Immature natural killer cell (primary cell): Measurements from ENCODE around the gene GALNT15. TPM values are rescaled to one million over a fixed set of nuclear protein-coding genes. Genes with fewer than 3 reads are reported as not detected.
A peak's percentile ranks its signal among the peaks of the same experiment; 100 is the strongest.

Experiments
- DNase-seq, 3 donors: peaks; one replicate each; pipeline ENCODE4 v3.0.0; 2022; ENCODE audit warnings: mixed read lengths in 1 of 3
- H3K27ac Mint-ChIP-seq, 6 donors: one replicate each; pipeline ENCODE4 v1.8.0; 2020; ENCODE audit warnings: mixed read lengths in 6 of 6, mild to moderate bottlenecking in 5 of 6, inconsistent platforms in 4 of 6, moderate library complexity in 3 of 6
- H3K27me3 Mint-ChIP-seq, 3 donors: one replicate each; pipeline ENCODE4 v1.8.0; 2020 to 2021; ENCODE audit warnings: low read depth in 3 of 3, mild to moderate bottlenecking in 3 of 3, mixed read lengths in 3 of 3, moderate library complexity in 3 of 3, inconsistent platforms in 1 of 3
- H3K36me3 Mint-ChIP-seq, 3 donors: one replicate each; pipeline ENCODE4 v1.8.0; 2020; ENCODE audit warnings: mixed read lengths in 3 of 3, inconsistent platforms in 2 of 3, mild to moderate bottlenecking in 2 of 3
- H3K4me1 Mint-ChIP-seq, 2 donors: one replicate each; pipeline ENCODE4 v1.8.0; 2020; ENCODE audit warnings: inconsistent platforms in 2 of 2, mild to moderate bottlenecking in 2 of 2, mixed read lengths in 2 of 2, moderate library complexity in 1 of 2
- H3K4me3 Mint-ChIP-seq, 5 donors: one replicate each; pipeline ENCODE4 v1.8.0; 2020; ENCODE audit warnings: mild to moderate bottlenecking in 5 of 5, mixed read lengths in 5 of 5, inconsistent platforms in 3 of 5, moderate library complexity in 3 of 5
- H3K9me3 Mint-ChIP-seq, 6 donors: one replicate each; pipeline ENCODE4 v1.8.0; 2020; ENCODE audit warnings: mild to moderate bottlenecking in 6 of 6, mixed read lengths in 6 of 6, inconsistent platforms in 4 of 6, moderate library complexity in 3 of 6
- polyA plus RNA-seq, 3 donors: library from polyadenylated mRNA; unstranded; fragments of 300-500 nt; fragmentation: Illumina TruSeq; gene quantifications; one replicate each; pipeline ENCODE4 v1.2.3, GENCODE V29; 2021

The GALNT15 gene
- polyA plus RNA-seq, 3 donors from 2014 or later = not detected

GRCh38 chr3:16174976-16175901 lies 759 bp downstream of the GALNT15 start:
- H3K4me1 Mint-ChIP-seq = peaks cover 0 to 5% of the 10 kb centered on the region in 2 donors
- H3K36me3 Mint-ChIP-seq = no peaks in the 10 kb centered on the region
- DNase-seq = no peak
- H3K27me3 Mint-ChIP-seq = peaks cover 0 to 7% (median 0%) of the 10 kb centered on the region in 3 donors
- no peak overlapping the region for H3K27ac Mint-ChIP-seq
- no peaks in the 10 kb centered on the region for H3K9me3 Mint-ChIP-seq
- no peak overlapping the region for H3K4me3 Mint-ChIP-seq

- Mint-ChIP-seq H3K27me3 (peaks cover 0 to 7% (median 0%) of the 10 kb centered on the region in 3 donors), H3K4me3 (no peak overlapping the region), H3K27ac (no peak overlapping the region)
Observed at GRCh38 chr3:16176391-16177030, 2.0 kb downstream of the GALNT15 start.

GRCh38 chr3:16177382-16177781 lies 2.9 kb downstream of the GALNT15 start:
- peaks cover 0 to 7% (median 0%) of the 10 kb centered on the region in 3 donors for H3K27me3 Mint-ChIP-seq
- H3K36me3 Mint-ChIP-seq = no peaks in the 10 kb centered on the region
- peaks cover 0 to 5% of the 10 kb centered on the region in 2 donors for H3K4me1 Mint-ChIP-seq
- H3K9me3 Mint-ChIP-seq = no peaks in the 10 kb centered on the region
- DNase-seq = no peak
- no peak overlapping the region for H3K4me3 Mint-ChIP-seq
- H3K27ac Mint-ChIP-seq = no peak overlapping the region

More at GRCh38 chr3:16176391-16177030, 2.0 kb downstream of the GALNT15 start:
- H3K4me1 Mint-ChIP-seq = peaks cover 0 to 5% of the 10 kb centered on the region in 2 donors
- no peaks in the 10 kb centered on the region for H3K9me3 Mint-ChIP-seq
- no peak for DNase-seq
- H3K36me3 Mint-ChIP-seq = no peaks in the 10 kb centered on the region

GRCh38 chr3:16177962-16178627 lies 3.6 kb downstream of the GALNT15 start:
- Mint-ChIP-seq H3K4me3 (peak overlapping the region in 2 of 5 donors; percentile 25 to 37), H3K36me3 (no peaks in the 10 kb centered on the region), H3K9me3 (no peaks in the 10 kb centered on the region), H3K27ac (no peak overlapping the region), H3K27me3 (peaks cover 0 to 7% (median 0%) of the 10 kb centered on the region in 3 donors), H3K4me1 (peaks cover 0 to 5% of the 10 kb centered on the region in 2 donors)
- DNase-seq = peak; percentile 21 to 43 (median 28)

GRCh38 chr3:16178628-16178988 lies 4.1 kb downstream of the GALNT15 start:
- no peak for DNase-seq
- Mint-ChIP-seq H3K9me3 (no peaks in the 10 kb centered on the region), H3K4me3 (peak overlapping the region in 2 of 5 donors; percentile 12 to 37), H3K36me3 (no peaks in the 10 kb centered on the region), H3K4me1 (peaks cover 0 to 5% of the 10 kb centered on the region in 2 donors), H3K27ac (no peak overlapping the region), H3K27me3 (peaks cover 0 to 7% (median 0%) of the 10 kb centered on the region in 3 donors)

- Mint-ChIP-seq H3K36me3 (no peaks in the 10 kb centered on the region), H3K4me3 (no peak overlapping the region), H3K27me3 (peaks cover 0 to 7% (median 0%) of the 10 kb centered on the region in 3 donors), H3K27ac (no peak overlapping the region), H3K9me3 (no peaks in the 10 kb centered on the region), H3K4me1 (peaks cover 0 to 5% of the 10 kb centered on the region in 2 donors)
- no peak for DNase-seq
Observed at GRCh38 chr3:16179261-16179660, 4.8 kb downstream of the GALNT15 start.

- Mint-ChIP-seq H3K36me3 (no peaks in the 10 kb centered on the region), H3K4me1 (peaks cover 0 to 5% of the 10 kb centered on the region in 2 donors), H3K27me3 (peaks cover 0 to 7% (median 0%) of the 10 kb centered on the region in 3 donors), H3K27ac (no peak overlapping the region), H3K4me3 (no peak overlapping the region), H3K9me3 (no peaks in the 10 kb centered on the region)
- no peak for DNase-seq
Observed at GRCh38 chr3:16179771-16180736, 5.6 kb downstream of the GALNT15 start.

GRCh38 chr3:16180737-16181134 lies 6.3 kb downstream of the GALNT15 start:
- no peak for DNase-seq
- Mint-ChIP-seq H3K4me3 (no peak overlapping the region), H3K36me3 (no peaks in the 10 kb centered on the region), H3K27ac (no peak overlapping the region), H3K9me3 (no peaks in the 10 kb centered on the region), H3K27me3 (peaks cover 0 to 7% (median 0%) of the 10 kb centered on the region in 3 donors), H3K4me1 (peaks cover 0 to 5% of the 10 kb centered on the region in 2 donors)

GRCh38 chr3:16181361-16181760 lies 6.9 kb downstream of the GALNT15 start:
- H3K9me3 Mint-ChIP-seq = no peaks in the 10 kb centered on the region
- H3K27ac Mint-ChIP-seq = no peak overlapping the region
- peaks cover 0 to 7% (median 0%) of the 10 kb centered on the region in 3 donors for H3K27me3 Mint-ChIP-seq
- no peaks in the 10 kb centered on the region for H3K36me3 Mint-ChIP-seq
- H3K4me1 Mint-ChIP-seq = peaks cover 4 to 6% of the 10 kb centered on the region in 2 donors
- no peak overlapping the region for H3K4me3 Mint-ChIP-seq
- DNase-seq = no peak

GRCh38 chr3:16182183-16182582 lies 7.7 kb downstream of the GALNT15 start:
- Mint-ChIP-seq H3K27me3 (peaks cover 0 to 7% (median under 1%) of the 10 kb centered on the region in 3 donors), H3K9me3 (no peaks in the 10 kb centered on the region), H3K27ac (no peak overlapping the region), H3K4me3 (no peak overlapping the region), H3K4me1 (peaks cover 9 to 10% of the 10 kb centered on the region in 2 donors), H3K36me3 (no peaks in the 10 kb centered on the region)
- DNase-seq = no peak

- Mint-ChIP-seq H3K4me1 (peaks cover 9 to 12% of the 10 kb centered on the region in 2 donors), H3K9me3 (no peaks in the 10 kb centered on the region), H3K27me3 (peaks cover 0 to 9% (median 2%) of the 10 kb centered on the region in 3 donors), H3K36me3 (no peaks in the 10 kb centered on the region), H3K4me3 (no peak overlapping the region), H3K27ac (no peak overlapping the region)
- no peak for DNase-seq
Observed at GRCh38 chr3:16182612-16183011, 8.1 kb downstream of the GALNT15 start.

GRCh38 chr3:16183082-16183481 lies 8.6 kb downstream of the GALNT15 start:
- Mint-ChIP-seq H3K36me3 (no peaks in the 10 kb centered on the region), H3K27ac (no peak overlapping the region), H3K9me3 (no peaks in the 10 kb centered on the region), H3K4me1 (peaks cover 9 to 11% of the 10 kb centered on the region in 2 donors), H3K27me3 (peaks cover 0 to 10% (median 3%) of the 10 kb centered on the region in 3 donors), H3K4me3 (no peak overlapping the region)
- DNase-seq = no peak
